ENCODE results near the gene CDCP2. TPM values are rescaled to one million over a fixed set of nuclear protein-coding genes. Genes with fewer than 3 reads are reported as not detected.

Gene CDCP2
- total and polyA plus RNA-seq, 4 donors, result 0.06 to 0.08 TPM; not detected in 2

- Histone ChIP-seq H3K4me1 (ENCODE audit: control insufficient read depth, insufficient read depth, low read length) (no peaks in the 10 kb centered on the region), H3K4me3 (ENCODE audit: low read depth, low read length) (no peak overlapping the region), H3K27me3 (ENCODE audit: control insufficient read depth, insufficient read depth, low read length) (no peaks in the 10 kb centered on the region), H3K9me3 (ENCODE audit: control insufficient read depth, insufficient read depth, low read length) (no peaks in the 10 kb centered on the region), H3K27ac (ENCODE audit: low read depth, low read length) (no peak overlapping the region), H3K36me3 (ENCODE audit: control insufficient read depth, insufficient read depth, low read length) (no peaks in the 10 kb centered on the region)
- WGBS (ENCODE audit: insufficient coverage), result 80% methylated on average over 1 of the region's 1 CpG
- no peak for DNase-seq (ENCODE audit: low read depth in 4 of 6, low spot score in 6 of 6)
Observed at GRCh38 chr1:54086754-54087153, 66.0 kb downstream of the CDCP2 start.

GRCh38 chr1:54084794-54085193 is 68.0 kb downstream of the CDCP2 start:
- Histone ChIP-seq H3K4me3 (ENCODE audit: low read depth, low read length) (no peak overlapping the region), H3K27ac (ENCODE audit: low read depth, low read length) (no peak overlapping the region), H3K9me3 (ENCODE audit: control insufficient read depth, insufficient read depth, low read length) (no peaks in the 10 kb centered on the region), H3K4me1 (ENCODE audit: control insufficient read depth, insufficient read depth, low read length) (no peaks in the 10 kb centered on the region), H3K36me3 (ENCODE audit: control insufficient read depth, insufficient read depth, low read length) (no peaks in the 10 kb centered on the region), H3K27me3 (ENCODE audit: control insufficient read depth, insufficient read depth, low read length) (no peaks in the 10 kb centered on the region)
- no CpG with 5 or more reads among the region's 2 CpGs for WGBS (ENCODE audit: insufficient coverage)
- DNase-seq (ENCODE audit: low read depth in 4 of 6, low spot score in 6 of 6), result no peak

Small RNA genes within 50 kb of the gene (small RNA-seq; reads per million reads assigned to genes)
- gene AL353898.1 (ENCODE audit: low replicate concordance) (not detected), gene AL353898.2 (ENCODE audit: low replicate concordance) (not detected)

Other genes starting within 250 kb of the CDCP2 start
- 10 to 100 TPM; 38.7 to 57.7 TPM for gene IFT25, start 207.3 kb downstream of the CDCP2 start, total RNA-seq
- 10 to 100 TPM; 48.3 to 54.8 TPM for gene IFT25, start 207.3 kb downstream of the CDCP2 start, polyA plus RNA-seq (ENCODE audit: insufficient read length in 2 of 2)
- 10 to 100 TPM; 19.5 to 38.2 TPM for gene LRRC42, start 206.7 kb downstream of the CDCP2 start, total RNA-seq
- 10 to 100 TPM; 26.6 to 26.9 TPM for gene LRRC42, start 206.7 kb downstream of the CDCP2 start, polyA plus RNA-seq (ENCODE audit: insufficient read length in 2 of 2)
- gene LDLRAD1, start 134.8 kb downstream of the CDCP2 start, total RNA-seq, result not detected
- not detected for gene LDLRAD1, start 134.8 kb downstream of the CDCP2 start, polyA plus RNA-seq (ENCODE audit: insufficient read length in 2 of 2)
- gene TMEM59, start 99.8 kb downstream of the CDCP2 start, total RNA-seq, result 100 to 1,000 TPM; 290 to 455 TPM
- 100 to 1,000 TPM; 242 to 254 TPM for gene TMEM59, start 99.8 kb downstream of the CDCP2 start, polyA plus RNA-seq (ENCODE audit: insufficient read length in 2 of 2)
- gene TCEANC2, start 99.4 kb downstream of the CDCP2 start, total RNA-seq, result 1 to 10 TPM; 6.0 to 9.3 TPM
- gene TCEANC2, start 99.4 kb downstream of the CDCP2 start, polyA plus RNA-seq (ENCODE audit: insufficient read length in 2 of 2), result 1 to 10 TPM; 7.3 to 7.4 TPM
- 1 to 10 TPM; 4.6 to 8.6 TPM for gene CYB5RL, start 47.0 kb upstream of the CDCP2 start, total RNA-seq
- gene CYB5RL, start 47.0 kb upstream of the CDCP2 start, polyA plus RNA-seq (ENCODE audit: insufficient read length in 2 of 2), result 1 to 10 TPM; 5.0 to 6.0 TPM
- gene MRPL37, start 47.2 kb upstream of the CDCP2 start, total RNA-seq, result 10 to 100 TPM; 24.6 to 53.4 TPM
- 10 to 100 TPM; 62.2 to 65.1 TPM for gene MRPL37, start 47.2 kb upstream of the CDCP2 start, polyA plus RNA-seq (ENCODE audit: insufficient read length in 2 of 2)

Measured in spinal cord (tissue), 10 donors.